ENCODE data around the gene CPT1A.

- TF ChIP-seq POLR2AphosphoS5 (IDR thresholded peaks at IDR 0.05; ENCODE audit: low read depth, low read length) (no peak), POLR2A (IDR thresholded peaks at IDR 0.05; ENCODE audit: low read depth, low read length) (no peak), TAF1 (IDR thresholded peaks at IDR 0.05; ENCODE audit: borderline replicate concordance, low read depth, low read length) (no peak)
These were observed 91.3 kb downstream of the CPT1A start for GRCh38 chr11:68750195-68751003.
